Activated gamma-delta T cell (primary cell): ENCODE measurements around the gene CLHC1.
A peak's percentile ranks its signal among the peaks of the same experiment; 100 is the strongest.
"Not testable (repeated sequence)": the region's sequence is repeated elsewhere in the genome, so short reads cannot be mapped to it uniquely, and the experiment has no call there.

Experiments used
- DNase-seq: peaks from one replicate; lab custom pipeline; 2025; lab: John Stamatoyannopoulos, UW
- total RNA-seq, 2 donors: gene quantifications; one replicate each; lab custom pipeline; 2026; lab: John Stamatoyannopoulos, UW

The CLHC1 gene
- 5.0 to 7.8 reads per million in 2 donors for total RNA-seq

GRCh38 chr2:55232084-55232862 lies at the start of gene CLHC1, which contains the start of gene RPS27A:
CLHC1 (minus strand) TSS chr2:55232293; CDS start chr2:55222411, 9,882 bp downstream.
RPS27A (plus strand) TSS chr2:55232688; CDS start chr2:55232825, 137 bp downstream.
- DNase-seq: peak; percentile 70

- DNase-seq: not testable (repeated sequence)
Measured at GRCh38 chr2:55280851-55281546, 48.9 kb upstream of the CLHC1 start.

GRCh38 chr2:55279859-55280424 lies 47.8 kb upstream of the CLHC1 start:
- not testable (repeated sequence) for DNase-seq

GRCh38 chr2:55279214-55279835 lies 47.2 kb upstream of the CLHC1 start:
- DNase-seq: not testable (repeated sequence)

GRCh38 chr2:55277310-55277709 lies 45.2 kb upstream of the CLHC1 start:
- DNase-seq: no peak

- not testable (repeated sequence) for DNase-seq
Measured at GRCh38 chr2:55274346-55274745, 42.3 kb upstream of the CLHC1 start.

GRCh38 chr2:55269645-55269990 lies 37.5 kb upstream of the CLHC1 start:
- no peak for DNase-seq

GRCh38 chr2:55268907-55269644 lies 37.0 kb upstream of the CLHC1 start, which contains the start of gene MTIF2:
MTIF2 (minus strand) TSS chr2:55269231; CDS start chr2:55263858, 5,373 bp downstream.
- peak; percentile 82 for DNase-seq

GRCh38 chr2:55268288-55268906 lies 36.3 kb upstream of the CLHC1 start:
- DNase-seq: no peak

- DNase-seq: not testable (repeated sequence)
Measured at GRCh38 chr2:55259586-55259985, 27.5 kb upstream of the CLHC1 start.

- no peak for DNase-seq
Measured at GRCh38 chr2:55252832-55253231, 20.7 kb upstream of the CLHC1 start.

GRCh38 chr2:55247025-55247424 lies 14.9 kb upstream of the CLHC1 start:
- DNase-seq: no peak

- DNase-seq: no peak
Measured at GRCh38 chr2:55245411-55245810, 13.3 kb upstream of the CLHC1 start.

- DNase-seq: no peak
Measured at GRCh38 chr2:55242617-55243016, 10.5 kb upstream of the CLHC1 start.

- DNase-seq: not testable (repeated sequence)
Measured at GRCh38 chr2:55241582-55241981, 9.5 kb upstream of the CLHC1 start.

GRCh38 chr2:55239656-55240222 lies 7.6 kb upstream of the CLHC1 start:
- no peak for DNase-seq

GRCh38 chr2:55236992-55237543 lies 5.0 kb upstream of the CLHC1 start:
- no peak for DNase-seq

- no peak for DNase-seq
Measured at GRCh38 chr2:55235724-55236538, 3.8 kb upstream of the CLHC1 start.

- DNase-seq: no peak
Measured at GRCh38 chr2:55233658-55233940, 1.5 kb upstream of the CLHC1 start.
